ENCODE measurements around the gene EVC2. TPM values are rescaled to one million over a fixed set of nuclear protein-coding genes. Genes with fewer than 3 reads are reported as not detected.

EVC2 gene
- total and polyA plus RNA-seq, 9 of the 15 experiments (the other 6 are each of a cell fraction or from before 2014, with no cell fraction given), result 0.03 to 0.55 (median 0.38) TPM; not detected in 1

DNA sequence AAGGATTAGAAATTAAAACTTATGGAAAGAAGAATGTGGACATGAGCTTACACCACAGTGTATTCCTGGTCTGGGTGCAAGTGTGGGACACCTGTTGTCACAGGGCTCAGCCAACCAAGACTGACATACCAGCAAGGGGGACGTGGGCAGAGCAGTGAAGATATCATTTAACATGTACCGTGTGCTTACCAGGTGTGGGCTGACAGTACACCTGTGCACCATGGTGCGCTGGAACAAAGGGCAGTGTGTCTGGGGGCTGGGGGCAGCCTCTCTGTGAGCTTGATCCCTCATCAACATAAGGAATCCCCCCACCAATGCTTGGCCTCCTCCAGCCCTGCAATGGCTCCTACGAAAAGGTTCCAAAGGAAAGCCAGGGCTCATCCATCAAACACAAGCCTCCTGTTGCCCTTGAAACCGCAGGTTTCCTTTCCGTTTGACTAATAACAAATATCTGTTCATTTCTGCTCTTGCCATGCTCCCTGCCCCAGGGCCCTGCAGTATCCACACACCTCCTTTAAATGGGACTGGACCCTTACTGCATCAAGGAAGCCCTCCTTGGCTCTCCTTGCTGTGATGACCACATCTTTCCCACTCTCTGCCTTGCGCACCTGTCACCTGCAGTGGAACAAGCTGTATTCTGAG, 16.7 kb downstream of the EVC2 start:
- ATAC-seq, result no peak
- Histone ChIP-seq H3K9ac (ENCODE audit: insufficient read depth in 1 of 2, low read depth in 2 of 2, low read length in 2 of 2) (no peak overlapping the region), H3K4me1 (replicated peaks in 1 of 2; ENCODE audit: control insufficient read depth in 2 of 2, insufficient read depth in 2 of 2, low read length in 2 of 2) (no peaks in the 10 kb centered on the region), H3K27ac (ENCODE audit: extremely low read depth, low read depth, low read length) (no peak overlapping the region), H3K4me3 (no peak overlapping the region), H3K4me2 (ENCODE audit: insufficient read depth, low read length) (no peak overlapping the region), H3K9me1 (ENCODE audit: control insufficient read depth, insufficient read depth, low read length) (no peaks in the 10 kb centered on the region), H3K27me3 (ENCODE audit: control insufficient read depth in 2 of 2, insufficient read depth in 2 of 2, low read length in 2 of 2) (0 out of 5 replicates have a peak, but pooled peaks cover 0 to 4% of the 10 kb centered on the region in 2 experiments), H3K9me3 (replicated peaks; ENCODE audit: control insufficient read depth, insufficient read depth, low read depth, low read length) (no peaks in the 10 kb centered on the region), H2AFZ (ENCODE audit: low read depth, low read length) (no peak overlapping the region), H4K20me1 (replicated peaks; ENCODE audit: control insufficient read depth, insufficient read depth, low read length) (no peaks in the 10 kb centered on the region), H3K36me3 (ENCODE audit: control insufficient read depth, insufficient read depth, low read length) (no peaks in the 10 kb centered on the region), H3K79me2 (ENCODE audit: control insufficient read depth, insufficient read depth, low read length) (no peaks in the 10 kb centered on the region)
- ChIA-PET CTCF (ENCODE audit: low intra/inter-chr PET ratio) (no interaction called here), POLR2A (interaction anchor here (0.6 kb wide), 1 partner anchor 10 kb away, joined by 3 read pairs; no protein-coding TSS in a partner anchor)
- intact Hi-C loops (cut with micrococcal nuclease) (no loop called here), in situ Hi-C loops (cut with MboI) (no loop called here)
- WGBS (ENCODE audit: insufficient coverage, low coverage, missing lambda C conversion rate), result 8% methylated on average over 7 of the region's 7 CpGs
- TF ChIP-seq CBX8 (IDR thresholded peaks at IDR 0.05; ENCODE audit: borderline replicate concordance, extremely low read depth, low read depth, low read length, poor library complexity, severe bottlenecking) (no peak), MYBL2 (IDR thresholded peaks at IDR 0.05; ENCODE audit: low read depth) (no peak), MYBL2 (CRISPR knock-in tag; IDR thresholded peaks at IDR 0.05; ENCODE audit: borderline replicate concordance) (no peak), ZNF717 (CRISPR knock-in tag; IDR thresholded peaks at IDR 0.05) (no peak), POLR2G (IDR thresholded peaks at IDR 0.05; ENCODE audit: low read depth, low read length) (no peak), TBL1XR1 (IDR thresholded peaks at IDR 0.05; ENCODE audit: low read length in 2 of 2) (no peak), NFIC (IDR thresholded peaks at IDR 0.05) (no peak), TAF1 (IDR thresholded peaks at IDR 0.05; ENCODE audit: control insufficient read depth, extremely low read depth, insufficient read depth, low read length, severe bottlenecking) (no peak), PRPF4 (IDR thresholded peaks at IDR 0.05; ENCODE audit: insufficient read depth, low read depth, low read length, poor library complexity, severe bottlenecking) (no peak), ZNF384 (IDR thresholded peaks at IDR 0.05; ENCODE audit: low read depth, low read length) (no peak), PRMT5 (CRISPR knock-in tag; IDR thresholded peaks at IDR 0.05) (no peak), DPF2 (IDR thresholded peaks at IDR 0.05) (no peak), EP300 (IDR thresholded peaks at IDR 0.05; ENCODE audit: low read length) (no peak), ZFP30 (CRISPR knock-in tag; IDR thresholded peaks at IDR 0.05; ENCODE audit: borderline replicate concordance) (no peak), PML (IDR thresholded peaks at IDR 0.05; ENCODE audit: low read length) (no peak), STAT5B (CRISPR knock-in tag; IDR thresholded peaks at IDR 0.05) (no peak), TARDBP (IDR thresholded peaks at IDR 0.05) (no peak)
- TF ChIP-seq, protein P1, sequence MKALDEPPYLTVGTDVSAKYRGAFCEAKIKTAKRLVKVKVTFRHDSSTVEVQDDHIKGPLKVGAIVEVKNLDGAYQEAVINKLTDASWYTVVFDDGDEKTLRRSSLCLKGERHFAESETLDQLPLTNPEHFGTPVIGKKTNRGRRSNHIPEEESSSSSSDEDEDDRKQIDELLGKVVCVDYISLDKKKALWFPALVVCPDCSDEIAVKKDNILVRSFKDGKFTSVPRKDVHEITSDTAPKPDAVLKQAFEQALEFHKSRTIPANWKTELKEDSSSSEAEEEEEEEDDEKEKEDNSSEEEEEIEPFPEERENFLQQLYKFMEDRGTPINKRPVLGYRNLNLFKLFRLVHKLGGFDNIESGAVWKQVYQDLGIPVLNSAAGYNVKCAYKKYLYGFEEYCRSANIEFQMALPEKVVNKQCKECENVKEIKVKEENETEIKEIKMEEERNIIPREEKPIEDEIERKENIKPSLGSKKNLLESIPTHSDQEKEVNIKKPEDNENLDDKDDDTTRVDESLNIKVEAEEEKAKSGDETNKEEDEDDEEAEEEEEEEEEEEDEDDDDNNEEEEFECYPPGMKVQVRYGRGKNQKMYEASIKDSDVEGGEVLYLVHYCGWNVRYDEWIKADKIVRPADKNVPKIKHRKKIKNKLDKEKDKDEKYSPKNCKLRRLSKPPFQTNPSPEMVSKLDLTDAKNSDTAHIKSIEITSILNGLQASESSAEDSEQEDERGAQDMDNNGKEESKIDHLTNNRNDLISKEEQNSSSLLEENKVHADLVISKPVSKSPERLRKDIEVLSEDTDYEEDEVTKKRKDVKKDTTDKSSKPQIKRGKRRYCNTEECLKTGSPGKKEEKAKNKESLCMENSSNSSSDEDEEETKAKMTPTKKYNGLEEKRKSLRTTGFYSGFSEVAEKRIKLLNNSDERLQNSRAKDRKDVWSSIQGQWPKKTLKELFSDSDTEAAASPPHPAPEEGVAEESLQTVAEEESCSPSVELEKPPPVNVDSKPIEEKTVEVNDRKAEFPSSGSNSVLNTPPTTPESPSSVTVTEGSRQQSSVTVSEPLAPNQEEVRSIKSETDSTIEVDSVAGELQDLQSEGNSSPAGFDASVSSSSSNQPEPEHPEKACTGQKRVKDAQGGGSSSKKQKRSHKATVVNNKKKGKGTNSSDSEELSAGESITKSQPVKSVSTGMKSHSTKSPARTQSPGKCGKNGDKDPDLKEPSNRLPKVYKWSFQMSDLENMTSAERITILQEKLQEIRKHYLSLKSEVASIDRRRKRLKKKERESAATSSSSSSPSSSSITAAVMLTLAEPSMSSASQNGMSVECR (CRISPR knock-in tag; IDR thresholded peaks at IDR 0.05), result no peak
- no peak for FAIRE-seq
- BruUV-seq (replicated peaks), result no TSS peak
- DNase-seq (ENCODE audit: extremely low read depth in 1 of 4, low spot score in 3 of 4), result no peak
